ENCODE measurements around the gene PLXNA4.

PLXNA4 gene

GRCh38 chr7:132367004-132367403 is 209.3 kb downstream of the PLXNA4 start:
- DNase-seq (ENCODE audit: low read depth in 2 of 3, low spot score in 1 of 3) = no peak

GRCh38 chr7:132364226-132364625 is 212.0 kb downstream of the PLXNA4 start:
- no peak for DNase-seq (ENCODE audit: low read depth in 2 of 3, low spot score in 1 of 3)

GRCh38 chr7:132362059-132362458 is 214.2 kb downstream of the PLXNA4 start:
- no peak for DNase-seq (ENCODE audit: low read depth in 2 of 3, low spot score in 1 of 3)

- no peak for DNase-seq (ENCODE audit: low read depth in 2 of 3, low spot score in 1 of 3)
These were observed 215.1 kb downstream of the PLXNA4 start for GRCh38 chr7:132361146-132361545.

GRCh38 chr7:132359743-132360142 is 216.5 kb downstream of the PLXNA4 start:
- no peak for DNase-seq (ENCODE audit: low read depth in 2 of 3, low spot score in 1 of 3)

GRCh38 chr7:132355048-132355447 is 221.2 kb downstream of the PLXNA4 start:
- DNase-seq (ENCODE audit: low read depth in 2 of 3, low spot score in 1 of 3) = no peak

GRCh38 chr7:132354527-132354926 is 221.7 kb downstream of the PLXNA4 start:
- no peak for DNase-seq (ENCODE audit: low read depth in 2 of 3, low spot score in 1 of 3)

- no peak for DNase-seq (ENCODE audit: low read depth in 2 of 3, low spot score in 1 of 3)
These were observed 222.3 kb downstream of the PLXNA4 start for GRCh38 chr7:132353936-132354335.

- no peak for DNase-seq (ENCODE audit: low read depth in 2 of 3, low spot score in 1 of 3)
These were observed 223.5 kb downstream of the PLXNA4 start for GRCh38 chr7:132352800-132353199.

GRCh38 chr7:132351954-132352499 is 224.2 kb downstream of the PLXNA4 start:
- DNase-seq (ENCODE audit: low read depth in 2 of 3, low spot score in 1 of 3) = no peak

GRCh38 chr7:132350741-132351140 is 225.5 kb downstream of the PLXNA4 start:
- DNase-seq (ENCODE audit: low read depth in 2 of 3, low spot score in 1 of 3) = no peak

GRCh38 chr7:132349075-132349474 is 227.2 kb downstream of the PLXNA4 start:
- no peak for DNase-seq (ENCODE audit: low read depth in 2 of 3, low spot score in 1 of 3)

- DNase-seq (ENCODE audit: low read depth in 2 of 3, low spot score in 1 of 3) = no peak
These were observed 227.9 kb downstream of the PLXNA4 start for GRCh38 chr7:132348341-132348740.

GRCh38 chr7:132347858-132348257 is 228.4 kb downstream of the PLXNA4 start:
- no peak for DNase-seq (ENCODE audit: low read depth in 2 of 3, low spot score in 1 of 3)

GRCh38 chr7:132347123-132347522 is 229.1 kb downstream of the PLXNA4 start:
- no peak for DNase-seq (ENCODE audit: low read depth in 2 of 3, low spot score in 1 of 3)

- no peak for DNase-seq (ENCODE audit: low read depth in 2 of 3, low spot score in 1 of 3)
These were observed 230.6 kb downstream of the PLXNA4 start for GRCh38 chr7:132345543-132346129.

GRCh38 chr7:132345030-132345429 is 231.2 kb downstream of the PLXNA4 start:
- no peak for DNase-seq (ENCODE audit: low read depth in 2 of 3, low spot score in 1 of 3)

GRCh38 chr7:132343199-132343598 is 233.1 kb downstream of the PLXNA4 start:
- no peak for DNase-seq (ENCODE audit: low read depth in 2 of 3, low spot score in 1 of 3)

- DNase-seq (ENCODE audit: low read depth in 2 of 3, low spot score in 1 of 3) = no peak
These were observed 238.7 kb downstream of the PLXNA4 start for GRCh38 chr7:132337450-132338080.

- DNase-seq (ENCODE audit: low read depth in 2 of 3, low spot score in 1 of 3) = no peak
These were observed 239.5 kb downstream of the PLXNA4 start for GRCh38 chr7:132336797-132337196.

- DNase-seq (ENCODE audit: low read depth in 2 of 3, low spot score in 1 of 3) = no peak
These were observed 243.0 kb downstream of the PLXNA4 start for GRCh38 chr7:132333301-132333700.

GRCh38 chr7:132328760-132329159 is 247.5 kb downstream of the PLXNA4 start:
- no peak for DNase-seq (ENCODE audit: low read depth in 2 of 3, low spot score in 1 of 3)
